Suppressor macrophage (primary cell): ENCODE results near the gene C5orf46.
"Not testable (repeated sequence)": the region's sequence is repeated elsewhere in the genome, so short reads cannot be mapped to it uniquely, and the experiment has no call there.

ENCODE experiments used
- DNase-seq, 4 experiments: peaks; one replicate each; pipeline ENCODE4 v3.0.0-alpha.2; 2020 to 2022

Gene C5orf46

DNA sequence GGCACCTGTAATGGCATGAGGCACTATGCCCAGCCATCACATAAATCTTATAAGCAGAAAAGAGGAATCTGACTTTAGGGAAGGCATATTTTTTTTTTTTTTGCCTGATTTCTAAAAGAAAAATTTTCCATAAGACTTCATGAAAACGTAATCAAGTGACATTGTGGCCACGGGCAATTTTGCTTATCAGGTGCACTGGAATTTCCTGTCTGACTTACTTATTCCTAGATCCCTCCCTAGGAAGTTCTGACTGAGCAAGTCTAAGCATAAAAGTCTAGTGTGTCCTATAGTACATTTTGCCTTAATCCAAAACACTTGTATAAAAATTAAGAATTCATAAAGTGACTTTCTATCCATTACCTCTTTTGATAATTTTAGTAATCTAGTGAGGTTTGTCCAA is 12.5 kb downstream of the C5orf46 start:
- DNase-seq, result no peak

DNA sequence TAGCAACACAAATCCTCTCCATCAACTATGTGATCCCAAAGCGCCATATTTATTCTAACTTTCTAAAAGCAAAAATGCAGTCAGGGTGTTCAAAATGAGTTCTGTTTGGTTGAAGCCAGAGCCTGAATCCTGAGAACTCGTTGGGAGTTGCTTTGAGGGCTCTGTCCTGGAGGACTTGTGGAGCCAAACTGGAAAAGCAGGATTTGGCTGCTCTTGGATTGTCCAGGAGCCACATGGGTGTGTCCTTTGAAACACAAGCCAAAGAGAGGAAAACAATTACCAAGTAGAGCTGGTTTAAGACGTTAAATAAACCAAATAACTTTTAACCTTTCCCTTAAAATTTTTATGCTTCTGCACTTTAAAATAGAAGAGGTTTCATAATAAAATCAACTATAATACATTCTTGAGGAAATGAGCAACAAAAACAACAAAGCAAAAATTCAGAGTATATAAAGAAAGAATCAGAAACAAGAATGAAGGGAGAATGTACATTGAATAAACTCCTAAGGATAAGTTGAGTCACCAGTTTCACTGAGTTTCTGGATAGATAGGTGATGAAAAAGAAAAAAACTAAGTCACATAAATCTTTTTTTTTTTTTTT is 13.5 kb downstream of the C5orf46 start:
- DNase-seq, result no peak

DNA sequence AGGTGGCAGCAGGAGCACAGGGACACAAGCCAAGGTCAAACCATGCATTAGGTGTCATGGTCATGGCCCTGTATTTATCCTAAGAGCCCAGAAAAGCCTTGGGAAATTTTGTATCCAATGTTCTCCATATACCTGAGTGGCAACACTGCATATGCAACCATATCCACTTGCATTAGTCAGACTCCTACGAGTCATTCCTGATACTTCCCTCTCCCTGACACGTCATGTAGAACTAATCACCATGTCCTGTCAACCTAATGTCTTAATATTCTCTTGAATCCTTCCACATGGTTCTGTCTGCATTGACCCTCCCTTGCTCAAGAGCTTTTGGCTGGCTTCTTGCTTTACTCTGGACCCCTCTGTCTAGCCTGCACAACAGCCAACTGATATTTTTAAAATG is 18.4 kb downstream of the C5orf46 start:
- DNase-seq, result peak; percentile 1 to 59 (median 20)

DNA sequence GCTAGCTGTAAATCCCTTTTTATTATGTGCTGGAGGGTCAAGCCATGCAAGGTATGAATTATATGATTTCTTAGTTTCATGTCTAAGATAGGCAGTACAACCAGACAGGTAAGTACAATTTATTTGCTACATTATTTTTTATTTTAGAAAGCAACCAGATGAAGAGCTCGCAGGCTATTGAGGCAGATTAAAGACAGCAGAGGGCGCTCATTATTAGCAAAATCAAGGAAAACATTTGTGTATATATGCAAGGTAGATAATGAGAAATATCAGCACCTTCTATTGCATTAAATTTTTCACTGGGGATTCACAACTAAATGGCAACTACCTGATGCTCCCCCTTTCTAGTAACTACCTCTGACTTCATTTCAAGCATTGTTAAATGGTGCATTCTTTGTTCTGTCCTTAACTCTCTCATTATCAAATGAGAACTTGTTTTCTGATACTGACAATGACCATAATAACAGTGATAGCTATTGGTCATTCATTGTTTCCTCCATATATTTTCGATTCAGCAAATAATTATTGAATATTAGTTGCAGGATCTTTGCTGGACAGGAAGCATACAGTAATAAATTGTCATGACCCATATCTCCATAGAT is 19.2 kb downstream of the C5orf46 start:
- peak; percentile 54 to 73 (median 66) for DNase-seq

GRCh38 chr5:147882586-147883313 is 23.6 kb downstream of the C5orf46 start:
- DNase-seq, result peak in 2 of 4 experiments; percentile 9 to 19

DNA sequence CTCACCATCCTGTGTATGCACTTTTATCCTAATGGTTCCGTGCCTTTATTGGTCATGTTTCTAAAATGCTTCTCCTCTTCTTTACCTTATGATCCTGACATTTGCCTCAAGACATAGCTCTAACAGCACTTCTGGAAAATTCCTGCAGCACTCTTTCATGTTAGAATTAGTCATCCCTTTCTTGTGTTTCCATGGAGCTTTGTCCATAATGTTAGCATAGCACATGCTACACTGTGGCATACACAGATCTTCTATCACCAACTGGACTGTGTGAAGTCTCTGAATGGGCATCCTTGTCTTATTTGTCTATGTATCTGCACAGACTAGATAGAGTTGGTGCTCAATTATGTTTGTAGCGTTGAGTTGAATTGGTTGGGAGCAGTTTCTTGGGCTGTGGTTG is 25.9 kb downstream of the C5orf46 start:
- DNase-seq, result no peak

DNA sequence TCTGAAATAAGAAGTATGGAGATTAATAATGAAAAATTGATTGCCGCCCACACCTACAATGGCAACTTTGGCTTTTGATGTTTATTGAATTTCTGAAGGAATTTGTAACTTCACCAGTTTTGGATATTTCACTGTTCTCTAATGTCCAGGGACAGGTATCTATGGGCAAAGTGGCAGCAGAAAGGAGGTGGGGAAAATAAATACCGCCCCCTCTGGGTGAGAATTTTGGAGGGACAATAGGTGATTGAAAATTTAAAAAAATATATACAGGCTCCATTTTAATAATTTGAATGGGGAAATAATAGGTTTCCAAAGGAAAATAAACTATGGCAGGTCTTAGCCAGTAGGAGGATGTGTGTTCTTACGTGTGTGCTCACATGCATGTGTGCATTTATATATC is 26.6 kb downstream of the C5orf46 start:
- DNase-seq, result no peak

DNA sequence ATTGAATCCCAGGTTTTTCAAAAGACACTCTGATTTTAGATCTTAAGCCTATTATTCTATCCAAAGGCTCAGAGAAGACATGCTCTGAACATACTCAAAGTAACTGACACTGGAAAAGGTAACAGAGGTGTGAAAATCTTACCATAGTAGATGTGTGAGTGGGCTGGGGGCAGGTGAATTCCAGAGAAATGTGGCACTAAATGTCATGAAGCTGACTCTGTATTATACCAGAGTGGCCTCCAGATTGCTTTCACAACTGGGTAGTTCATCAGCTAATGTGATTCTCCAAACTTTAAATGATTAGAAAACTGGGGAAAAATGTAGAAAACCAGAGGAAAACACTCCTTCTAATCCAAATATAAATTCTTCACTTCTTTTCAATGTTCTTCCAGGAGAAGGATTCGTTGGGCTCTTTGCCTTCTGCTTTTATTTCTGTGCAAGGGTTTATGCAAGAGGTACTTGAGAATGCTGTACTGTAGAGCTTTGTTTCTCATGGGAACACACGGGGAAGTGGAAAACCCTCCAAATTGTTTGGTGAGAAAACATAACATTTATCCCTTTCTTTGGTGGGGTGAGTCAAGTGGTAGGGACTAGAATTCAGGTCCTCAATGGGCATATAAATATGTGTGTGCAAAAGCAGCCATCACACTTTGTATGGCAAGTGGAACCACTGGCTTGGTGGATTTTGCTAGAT is 28.1 kb downstream of the C5orf46 start, which contains the start of gene SCGB3A2:
TSS of gene SCGB3A2 (plus strand) at position 646 of the 694 bp plus-strand sequence. CDS start 93 bp downstream, outside the sequence.
- DNase-seq, result no peak

GRCh38 chr5:147876626-147877025 is 29.7 kb downstream of the C5orf46 start:
- no peak for DNase-seq

- DNase-seq, result no peak
Measured at GRCh38 chr5:147876141-147876540, 30.2 kb downstream of the C5orf46 start.

DNA sequence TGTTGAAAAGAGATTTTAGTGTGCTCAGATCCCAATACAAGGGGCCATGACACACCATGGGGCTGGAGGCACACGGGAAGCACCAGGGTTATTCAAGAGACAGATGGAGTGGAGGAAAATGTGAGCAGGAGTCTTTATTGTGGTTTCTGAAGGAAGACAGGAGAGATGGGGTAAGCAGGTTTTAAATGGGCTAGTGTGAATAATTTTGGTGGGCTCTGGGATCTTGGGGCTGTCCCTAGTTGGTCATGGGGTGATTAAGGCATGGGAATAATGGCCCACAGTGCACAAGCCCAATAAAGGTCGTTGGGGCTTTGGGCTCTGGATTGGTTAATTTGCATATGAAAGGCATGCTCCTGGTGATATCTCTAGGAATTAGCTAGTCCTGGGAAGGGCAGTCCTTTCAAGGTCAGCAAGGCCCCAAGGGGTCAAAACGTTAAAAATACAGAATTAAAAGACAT is 31.4 kb downstream of the C5orf46 start:
- no peak for DNase-seq

DNA sequence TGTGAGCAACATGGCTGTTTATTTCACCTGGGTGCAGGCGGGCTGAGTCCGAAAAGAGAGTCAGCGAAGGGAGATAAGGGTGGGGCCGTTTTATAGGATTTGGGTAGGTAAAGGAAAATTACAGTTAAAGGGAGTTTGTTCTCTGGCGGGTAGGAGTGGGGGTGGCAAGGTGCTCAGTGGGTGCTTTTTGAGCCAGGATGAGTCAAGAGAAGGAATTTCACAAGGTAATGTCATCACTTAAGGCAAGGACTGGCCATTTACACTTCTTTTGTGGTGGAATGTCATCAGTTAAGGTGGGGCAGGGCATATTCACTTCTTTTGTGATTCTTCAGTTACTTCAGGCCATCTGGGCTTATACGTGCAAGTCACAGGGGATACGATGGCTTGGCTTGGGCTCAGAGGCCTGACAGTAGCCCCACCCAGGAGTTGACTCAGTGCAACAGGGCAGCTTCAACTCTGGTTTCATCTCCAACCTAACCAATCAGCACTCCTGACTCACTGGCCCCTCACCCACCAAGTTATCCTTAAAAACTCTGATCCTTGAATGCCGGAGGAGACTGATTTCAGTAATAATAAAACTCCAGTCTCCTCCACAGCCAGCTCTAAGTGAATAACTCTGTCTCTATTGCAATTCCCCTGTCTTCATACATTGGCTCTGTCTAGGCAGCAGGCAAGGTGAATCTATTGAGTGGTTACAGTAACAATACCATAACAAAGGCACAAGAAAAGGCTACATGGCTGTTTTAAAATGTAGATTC is 32.0 kb downstream of the C5orf46 start:
- DNase-seq, result not testable (repeated sequence)

DNA sequence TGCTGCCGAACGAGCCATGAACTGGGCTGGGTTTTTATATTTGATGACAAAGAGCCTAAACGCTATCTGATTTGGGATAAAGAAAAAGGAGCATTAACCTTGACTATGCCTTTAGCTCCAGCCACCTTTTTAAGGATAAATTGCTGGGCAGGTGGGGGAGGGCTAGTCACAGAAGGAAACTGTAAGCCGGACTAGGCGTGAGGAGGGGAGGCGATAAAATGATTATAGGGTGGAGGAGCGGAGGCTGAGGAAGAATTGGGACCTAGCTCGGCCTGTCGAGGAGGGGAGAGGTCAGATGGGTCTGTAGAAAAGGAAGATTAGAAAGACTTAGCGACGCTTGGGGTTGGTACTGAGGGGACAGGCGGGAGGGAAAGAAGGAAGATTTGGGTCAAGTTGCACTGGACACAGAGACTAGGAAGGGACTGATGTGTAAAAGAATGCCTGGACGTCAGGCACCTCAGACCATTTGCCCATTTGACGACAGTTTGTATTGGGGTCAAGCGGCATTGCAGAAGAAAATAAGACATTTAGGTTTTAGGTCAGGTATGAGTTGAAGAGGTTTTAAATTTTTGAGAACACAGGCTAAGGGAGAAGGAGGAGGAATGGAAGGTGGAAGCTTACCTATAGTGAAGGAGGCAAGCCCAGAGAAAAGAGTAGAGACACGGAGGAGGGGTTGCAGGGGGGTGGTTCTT is 33.4 kb downstream of the C5orf46 start:
- not testable (repeated sequence) for DNase-seq

DNA sequence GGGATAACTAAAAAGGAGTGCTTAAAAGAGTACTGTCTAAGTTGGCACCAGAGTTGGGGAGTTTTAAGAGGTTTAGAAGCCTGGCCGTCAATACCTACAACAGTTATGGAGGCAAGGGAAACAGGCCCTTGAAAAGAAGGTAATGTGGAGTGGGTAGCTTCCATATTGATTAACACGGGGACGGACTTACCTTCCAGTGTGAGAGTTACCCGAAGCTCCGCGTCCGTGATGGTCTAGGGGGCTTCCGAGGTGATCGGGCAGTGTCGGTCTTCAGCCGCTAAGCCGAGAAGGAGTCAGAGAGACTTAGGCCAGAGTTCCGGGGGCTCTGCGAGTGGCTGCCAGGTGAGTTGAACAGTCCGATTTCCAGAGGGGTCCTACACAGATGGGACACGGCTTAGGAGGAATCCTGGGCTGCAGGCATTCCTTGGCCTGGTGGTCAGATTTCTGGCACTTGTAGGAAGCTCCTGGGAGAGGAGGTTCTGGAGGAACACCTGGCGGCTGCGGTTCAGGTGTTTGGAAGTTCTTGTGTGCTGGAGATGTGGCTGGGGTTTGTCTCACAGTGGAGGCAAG is 34.3 kb downstream of the C5orf46 start:
- not testable (repeated sequence) for DNase-seq

- DNase-seq, result not testable (repeated sequence)
Measured at GRCh38 chr5:147869892-147870291, 36.4 kb downstream of the C5orf46 start.

DNA sequence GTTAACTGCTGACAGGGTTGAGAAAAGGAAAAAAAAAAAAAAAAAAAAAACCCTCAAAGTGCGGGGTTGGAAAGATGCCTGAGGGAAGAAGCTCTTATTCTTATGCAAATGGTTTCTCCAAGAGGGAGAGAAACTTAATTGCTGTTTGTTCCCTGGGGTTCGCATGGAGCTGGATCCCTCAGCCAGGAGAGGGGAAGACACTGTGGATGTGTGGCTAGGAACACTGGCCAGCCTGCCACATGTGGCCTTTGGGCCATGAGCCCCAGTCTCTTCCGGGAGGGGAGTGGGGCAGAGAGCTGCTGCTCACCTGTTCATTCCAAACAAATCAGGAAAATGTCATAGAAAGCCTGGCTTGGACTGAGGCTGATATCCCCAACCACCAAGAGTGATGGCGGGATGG is 37.2 kb downstream of the C5orf46 start:
- DNase-seq, result no peak

- DNase-seq, result peak in 3 of 4 experiments; percentile 21 to 48 (median 27)
Measured at GRCh38 chr5:147863454-147864158, 42.7 kb downstream of the C5orf46 start.

DNA sequence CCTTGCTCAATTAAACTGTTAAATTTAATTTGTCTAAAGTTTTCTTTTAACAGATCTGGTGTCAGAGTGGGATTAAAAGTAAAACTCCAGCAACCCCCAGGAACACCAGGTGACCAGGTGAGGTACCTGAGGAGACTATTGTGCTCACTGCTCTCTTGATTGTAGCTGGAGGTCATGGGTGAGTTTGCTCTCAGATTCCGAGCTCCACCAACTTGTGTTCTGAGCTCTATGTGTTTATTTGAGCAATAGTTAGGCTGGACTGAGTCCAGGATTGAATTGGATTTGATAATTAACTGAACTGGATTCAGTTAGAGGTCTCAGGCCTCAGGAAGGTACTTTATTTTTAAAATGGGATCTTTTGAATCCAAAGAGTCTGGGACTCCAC is 45.7 kb downstream of the C5orf46 start:
- no peak for DNase-seq

GRCh38 chr5:147859962-147860640 is 46.2 kb downstream of the C5orf46 start:
- DNase-seq, result no peak

DNA sequence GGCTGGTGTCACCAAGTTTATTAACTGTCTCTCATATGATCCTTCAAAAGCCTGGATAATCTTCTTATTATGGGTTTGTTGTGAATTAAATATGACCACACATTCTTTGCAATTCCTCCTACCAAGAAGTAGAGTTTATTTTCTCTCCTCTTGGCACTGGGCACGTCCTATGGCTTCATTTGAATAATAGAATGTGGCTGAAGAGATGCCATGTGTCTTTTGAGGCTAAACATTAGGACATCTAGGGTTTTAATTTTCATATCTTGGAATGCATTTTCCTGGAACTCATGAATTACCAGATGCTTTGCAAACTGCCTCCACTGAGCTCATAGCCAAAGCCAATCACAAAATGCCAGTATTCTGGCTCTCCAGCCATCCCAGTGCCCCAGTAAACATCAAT is 47.8 kb downstream of the C5orf46 start:
- no peak for DNase-seq
